GM08714 (cell line): ENCODE measurements around the gene SIMC1.

ENCODE experiments used
- H3K4me3 ChIP-seq: fragments of 200-500 bp; sonication (Bioruptor generic); 2 replicates; pipeline ENCODE4 v1.5.1; 2014; ENCODE audit warnings: mild to moderate bottlenecking, low read length, inconsistent platforms
- ZNF274 ChIP-seq: IDR thresholded peaks from 2 replicates; pipeline ENCODE4 v1.6.1; 2012; ENCODE audit warnings: mild to moderate bottlenecking, low read depth, low read length

SIMC1 gene

DNA sequence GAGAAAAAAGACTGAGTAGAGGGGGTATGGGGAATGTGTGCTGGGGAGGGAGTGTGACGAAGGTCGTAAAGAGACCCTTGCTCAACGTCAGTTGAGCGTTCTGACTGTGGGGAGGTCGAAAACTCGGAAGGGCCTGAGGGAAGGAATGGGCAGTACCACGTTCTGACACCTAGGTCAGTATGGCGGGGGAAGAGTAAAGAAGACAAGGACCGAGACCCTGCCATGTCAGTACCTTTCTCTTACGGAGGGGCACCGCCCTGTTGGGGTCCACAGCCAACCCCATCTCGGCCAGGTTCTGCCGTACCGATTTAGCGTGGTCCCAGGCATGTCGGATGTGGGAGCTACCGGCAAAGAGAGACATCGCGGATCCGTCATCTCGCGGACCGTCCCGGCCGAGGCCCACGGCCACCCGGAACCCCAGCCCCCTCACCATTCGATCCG, 149.8 kb downstream of the SIMC1 start:
- H3K4me3 ChIP-seq: peak overlapping the region; percentile 82
- TF ChIP-seq ZNF274: no peak

DNA sequence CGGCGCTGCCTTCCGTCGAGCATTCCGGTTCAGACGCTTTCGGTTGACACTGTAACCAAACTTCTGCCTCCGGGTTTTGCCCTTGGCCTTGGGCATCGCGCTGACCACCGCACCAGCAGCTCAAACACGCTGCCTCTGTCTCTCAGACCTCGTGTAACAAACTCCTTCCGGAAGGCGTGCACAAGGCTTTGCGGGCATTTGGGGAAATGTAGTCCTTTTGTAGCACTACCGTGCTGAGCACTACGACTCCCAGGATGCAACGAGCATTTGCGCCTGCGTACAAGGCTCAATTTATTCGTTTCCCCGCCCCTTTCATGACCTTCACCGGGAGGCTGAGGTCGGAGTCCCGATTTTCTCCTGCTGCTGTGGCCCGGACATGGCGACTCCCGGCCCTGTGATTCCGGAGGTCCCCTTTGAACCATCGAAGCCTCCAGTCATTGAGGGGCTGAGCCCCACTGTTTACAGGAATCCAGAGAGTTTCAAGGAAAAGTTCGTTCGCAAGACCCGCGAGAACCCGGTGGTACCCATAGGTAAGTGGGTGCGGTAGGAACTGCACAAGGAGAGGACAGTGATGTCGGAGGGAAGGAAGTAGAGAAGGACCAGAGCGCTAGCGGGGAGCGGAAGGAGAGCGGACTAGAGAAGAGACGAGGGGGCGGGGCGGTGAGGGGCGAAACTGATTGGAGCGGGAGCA, 150.4 kb downstream of the SIMC1 start, which contains the start of the genes HIGD2A and NOP16:
TSS of gene HIGD2A (plus strand) at position 308 of the 691 bp plus-strand sequence. CDS start at position 377, 69 bp downstream.
TSS of gene NOP16 (minus strand) at position 155 of the 691 bp plus-strand sequence. CDS start at position 96, 59 bp downstream.
- TF ChIP-seq ZNF274: no peak
- H3K4me3 ChIP-seq: peak within 1 kb of the TSS; percentile 93

DNA sequence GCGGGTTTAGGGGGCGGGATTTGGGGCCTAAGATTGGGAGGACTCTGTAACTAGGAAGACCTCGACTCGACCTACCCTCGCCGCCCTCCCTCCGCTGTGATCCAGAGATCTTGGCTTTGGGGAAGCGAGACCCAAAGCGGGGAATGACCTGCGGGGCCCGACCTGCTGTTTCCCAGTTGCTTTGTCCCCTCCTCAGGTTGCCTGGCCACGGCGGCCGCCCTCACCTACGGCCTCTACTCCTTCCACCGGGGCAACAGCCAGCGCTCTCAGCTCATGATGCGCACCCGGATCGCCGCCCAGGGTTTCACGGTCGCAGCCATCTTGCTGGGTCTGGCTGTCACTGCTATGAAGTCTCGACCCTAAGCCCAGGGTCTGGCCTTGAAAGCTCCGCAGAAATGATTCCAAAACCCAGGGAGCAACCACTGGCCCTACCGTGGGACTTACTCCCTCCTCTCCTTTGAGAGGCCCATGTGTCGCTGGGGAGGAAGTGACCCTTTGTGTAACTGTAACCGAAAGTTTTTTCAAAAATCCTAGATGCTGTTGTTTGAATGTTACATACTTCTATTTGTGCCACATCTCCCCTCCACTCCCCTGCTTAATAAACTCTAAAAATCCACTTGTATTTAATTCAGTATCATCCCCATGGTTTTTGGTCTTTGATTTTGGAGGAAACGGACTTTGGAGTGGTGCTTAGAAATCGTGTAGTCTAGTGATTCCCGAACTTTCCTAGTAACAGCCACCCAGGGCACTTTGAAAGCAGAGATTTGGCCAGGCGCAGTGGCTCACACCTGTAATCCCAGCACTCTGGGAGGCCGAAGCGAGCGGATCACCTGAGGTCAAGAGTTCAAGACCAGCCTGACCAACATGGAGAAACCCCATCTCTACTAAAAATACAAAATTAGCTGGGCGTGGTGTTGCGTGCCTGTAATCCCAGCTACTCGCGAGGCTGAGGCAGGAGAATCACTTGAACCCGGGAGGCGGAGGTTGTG, 151.2 kb downstream of the SIMC1 start:
- no peak for TF ChIP-seq ZNF274
- H3K4me3 ChIP-seq: peak overlapping the region; percentile 93

DNA sequence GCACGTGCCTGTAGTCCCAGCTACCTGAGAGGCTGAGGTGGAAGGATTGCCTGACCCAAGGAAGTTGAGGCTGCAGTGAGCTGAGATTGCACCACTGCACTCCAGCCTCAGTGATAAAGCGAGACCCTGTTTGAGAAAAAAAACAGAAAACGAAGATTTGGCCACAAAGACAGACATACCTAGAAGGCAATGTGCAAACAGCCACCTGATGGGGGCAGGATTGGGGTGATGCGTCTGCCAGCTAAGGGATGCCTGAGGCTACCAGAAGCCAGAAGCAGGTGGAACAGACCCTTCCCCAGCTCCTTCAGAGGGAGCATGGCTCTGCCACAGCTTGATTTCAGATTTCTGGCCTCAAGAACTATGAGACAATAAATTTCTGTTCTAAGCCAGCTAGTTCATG, 153.3 kb downstream of the SIMC1 start:
- H3K4me3 ChIP-seq: no peak overlapping the region

DNA sequence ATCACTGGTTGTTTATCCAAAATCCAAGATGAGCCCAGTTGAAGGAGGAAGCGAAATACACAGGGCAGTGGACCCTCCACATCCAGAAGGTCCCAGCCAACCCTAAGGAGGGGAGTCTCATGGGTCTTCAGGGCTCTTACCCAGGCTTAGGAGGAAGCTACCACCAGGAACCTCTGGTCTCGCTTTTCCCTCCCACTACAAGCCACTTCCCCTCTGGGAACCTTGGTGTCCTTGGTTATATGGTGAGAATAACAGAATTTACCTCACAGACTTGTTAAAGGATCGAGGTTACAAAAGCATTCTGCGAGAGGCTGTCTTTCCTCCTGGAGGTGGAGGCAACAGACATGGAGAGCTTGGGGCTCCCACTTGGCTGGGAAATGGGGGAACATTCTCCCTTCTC, 153.8 kb downstream of the SIMC1 start:
- no peak overlapping the region for H3K4me3 ChIP-seq
- TF ChIP-seq ZNF274: no peak

More for the DNA sequence above, 153.3 kb downstream of the SIMC1 start:
- TF ChIP-seq ZNF274: no peak

DNA sequence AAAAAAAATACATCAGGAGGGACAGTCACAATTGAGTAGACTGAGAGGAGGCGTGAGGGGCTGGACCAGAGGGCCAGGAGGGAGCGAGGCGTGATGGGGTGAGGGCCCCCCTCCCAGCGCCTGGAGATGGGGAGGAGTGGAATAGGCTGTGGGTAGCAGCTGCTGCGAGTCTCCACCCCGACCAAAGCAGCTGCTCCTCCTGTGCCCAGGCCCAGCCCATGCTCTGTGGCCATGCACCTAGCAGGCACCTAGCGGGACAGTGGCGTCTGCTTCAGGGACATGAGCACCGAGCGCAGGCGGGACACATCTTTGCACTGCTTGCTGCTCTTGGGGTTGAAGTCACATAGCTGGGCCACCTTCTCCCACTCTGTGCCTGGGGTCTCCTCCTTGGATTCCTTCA, 154.3 kb downstream of the SIMC1 start:
- no peak for TF ChIP-seq ZNF274
- H3K4me3 ChIP-seq: no peak overlapping the region

DNA sequence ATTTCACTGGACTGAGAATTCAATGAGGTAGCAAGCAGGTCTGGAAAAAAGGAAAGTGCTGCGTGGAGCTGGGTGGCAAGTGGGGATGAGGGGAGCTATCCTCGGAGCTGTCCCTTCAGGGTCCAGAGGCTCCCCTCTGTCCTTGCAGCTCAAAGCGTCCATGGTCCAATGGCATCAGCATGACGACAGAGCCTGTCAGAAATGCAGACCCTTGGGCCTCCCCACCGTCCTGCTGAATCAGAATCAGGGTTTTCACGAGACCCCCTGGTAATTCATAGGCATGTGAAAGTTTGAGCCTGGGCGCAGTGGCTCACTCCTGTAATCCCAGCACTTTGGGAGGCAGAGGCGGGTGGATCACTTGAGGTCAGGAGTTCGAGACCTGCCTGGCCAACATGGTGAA, 155.9 kb downstream of the SIMC1 start:
- no peak overlapping the region for H3K4me3 ChIP-seq
- TF ChIP-seq ZNF274: no peak

DNA sequence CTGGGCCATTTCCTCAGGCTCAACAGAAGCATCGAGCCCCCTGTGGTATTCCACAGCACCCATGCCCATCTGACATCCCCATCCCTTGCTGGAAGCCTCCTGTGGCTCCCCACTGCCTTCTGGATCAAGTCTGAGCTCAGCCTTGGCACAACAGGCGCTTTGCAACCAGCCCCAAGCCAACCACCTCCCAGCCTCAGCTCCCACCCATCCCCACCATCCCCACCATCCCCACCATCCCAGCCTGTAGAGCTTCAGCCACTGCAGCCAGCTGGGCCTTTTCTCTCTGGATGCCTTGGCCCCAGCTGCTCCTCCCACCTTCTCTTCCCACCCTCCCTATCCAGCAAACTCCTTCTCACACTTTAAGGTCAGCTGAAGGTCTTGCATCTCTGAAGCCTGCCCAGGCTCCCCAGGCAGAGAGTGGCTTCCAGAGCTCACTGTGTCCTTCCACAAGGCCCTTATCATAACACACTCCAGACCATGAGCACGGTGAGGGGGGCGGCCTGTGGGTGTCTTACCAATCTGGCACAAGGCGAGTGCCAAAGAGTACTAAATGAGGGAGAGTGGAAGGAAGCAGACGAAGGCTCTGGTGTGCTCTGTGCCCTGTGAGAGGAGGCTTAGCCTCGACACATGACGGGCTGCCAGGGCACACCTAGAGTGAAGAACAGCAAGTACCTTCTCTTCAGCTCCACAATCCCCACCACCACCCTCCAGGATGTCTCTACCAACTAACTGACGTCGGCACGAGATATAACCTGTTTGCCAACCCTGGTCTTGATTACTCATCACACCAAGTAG, 156.9 kb downstream of the SIMC1 start:
- no peak overlapping the region for H3K4me3 ChIP-seq
- TF ChIP-seq ZNF274: no peak
